Cerebellar cortex (tissue), 1 donor: ENCODE measurements around the gene CD24.

Experiments
- DNase-seq: peaks from one replicate; pipeline ENCODE4 v3.0.0-alpha.2; 2015; ENCODE audit warnings: low spot score

CD24 gene

DNA sequence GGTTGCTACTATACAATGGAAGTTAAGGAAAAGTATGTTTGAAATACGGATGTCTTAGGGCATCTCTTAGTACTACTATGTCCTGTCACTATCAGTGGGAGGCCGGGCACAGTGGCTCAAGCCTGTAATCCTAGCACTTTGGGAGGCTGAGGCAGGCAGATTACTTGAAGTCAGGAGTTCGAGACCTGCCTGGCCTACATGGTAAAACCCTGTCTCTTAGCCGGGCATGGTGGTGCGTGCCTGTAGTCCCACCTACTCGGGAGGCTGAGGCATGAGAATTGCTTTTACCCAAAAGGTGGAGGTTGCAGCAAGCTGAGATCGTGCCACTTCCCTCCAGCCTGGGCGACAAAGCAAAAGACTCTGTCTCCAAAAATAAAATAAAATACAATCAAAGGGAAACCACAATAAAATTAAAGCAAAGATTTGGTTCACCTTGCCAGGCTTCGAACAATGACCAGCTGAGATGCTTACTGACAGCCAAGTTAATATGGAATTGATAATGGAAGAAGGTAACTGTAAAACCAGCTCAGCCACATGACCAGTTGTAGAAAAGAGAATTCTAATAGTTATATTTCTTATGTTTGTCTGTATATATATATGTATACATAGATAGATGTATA lies 6.5 kb downstream of the CD24 start:
- no peak for DNase-seq

DNA sequence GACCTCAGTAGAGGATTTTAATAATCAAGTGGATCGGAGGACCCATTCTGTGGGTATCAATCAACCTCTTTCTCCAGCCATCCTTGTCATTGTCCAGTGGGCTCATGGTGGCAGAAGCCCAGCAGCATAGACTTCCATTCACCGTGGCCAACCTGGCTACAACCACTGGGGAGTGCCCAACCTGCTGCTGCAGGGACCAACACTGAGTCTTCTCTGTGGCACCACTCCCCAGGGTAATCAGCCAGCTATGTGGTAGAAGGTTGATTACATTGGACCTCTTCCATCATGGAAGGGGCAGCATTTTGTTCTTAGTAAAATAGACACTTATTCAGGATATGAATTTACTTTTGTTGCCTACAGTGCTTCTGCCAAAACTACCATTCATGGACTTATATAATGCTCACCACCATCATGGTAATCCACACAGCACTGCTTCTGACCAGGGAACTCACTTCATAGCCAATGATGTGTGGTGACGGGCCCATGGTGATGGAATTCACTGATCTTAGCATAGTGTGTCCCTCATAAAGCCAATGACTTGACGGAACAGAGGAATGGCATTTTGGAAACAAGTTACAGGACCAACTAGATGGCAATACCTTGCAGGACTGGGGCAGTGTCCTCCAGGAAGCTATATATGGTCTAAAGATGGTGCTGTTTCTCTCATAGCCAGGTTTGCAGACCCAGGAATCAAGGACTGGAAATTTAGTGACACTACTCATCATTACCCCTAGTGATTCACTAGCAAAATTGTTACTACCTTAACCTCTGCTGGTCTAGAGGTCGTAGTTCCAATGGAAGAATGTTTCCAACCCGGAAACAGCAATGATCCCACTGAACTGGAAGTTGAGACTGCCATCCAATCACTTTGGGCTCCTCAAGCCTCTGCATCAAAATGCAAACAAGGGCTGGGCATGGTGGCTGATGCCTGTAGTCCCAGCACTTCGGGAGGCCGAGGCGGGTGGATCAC lies 7.6 kb downstream of the CD24 start:
- DNase-seq = no peak

GRCh38 chr6:106966229-106966628 lies 8.3 kb downstream of the CD24 start:
- no peak for DNase-seq

- DNase-seq = no peak
These were observed 9.6 kb downstream of the CD24 start for GRCh38 chr6:106964954-106965353.

DNA sequence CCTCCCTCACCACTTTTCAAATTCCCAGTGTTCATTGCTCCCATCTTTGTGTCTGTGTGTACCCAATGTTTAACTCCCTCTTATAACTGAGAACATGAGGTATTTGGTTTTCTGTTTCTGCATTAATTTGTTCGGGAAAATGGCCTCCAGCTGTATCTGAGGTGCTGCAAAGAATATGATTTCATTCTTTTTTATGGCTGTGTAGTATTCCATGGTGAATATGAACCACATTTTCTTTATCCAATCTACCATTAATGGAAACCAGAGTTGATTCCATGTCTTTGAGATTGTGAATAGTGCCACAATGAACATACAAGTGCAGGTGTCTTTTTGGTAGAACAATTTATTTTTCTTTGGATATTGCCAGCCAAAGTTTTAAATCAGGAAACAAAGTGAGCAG lies 10.4 kb downstream of the CD24 start:
- no peak for DNase-seq

- DNase-seq = no peak
These were observed 11.0 kb downstream of the CD24 start for GRCh38 chr6:106963544-106963943.

DNA sequence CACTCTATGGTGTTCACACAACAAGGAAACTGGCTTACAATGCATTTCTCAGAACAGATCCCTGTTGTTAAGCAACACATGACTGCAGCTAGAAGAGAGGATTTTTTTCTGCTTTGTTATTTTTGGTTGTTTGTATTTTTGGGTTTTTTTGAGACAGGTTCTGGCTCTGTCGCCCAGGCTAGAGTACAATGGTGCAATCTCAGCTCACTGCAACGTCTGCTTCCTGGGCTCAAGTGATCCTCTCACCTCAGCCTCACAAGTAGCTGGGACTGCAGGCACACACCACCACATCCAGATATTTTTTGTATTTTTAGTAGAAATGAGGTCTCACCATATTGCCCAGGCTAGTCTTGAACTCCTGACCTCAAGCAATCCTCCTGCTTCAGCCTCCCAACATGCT lies 12.7 kb downstream of the CD24 start:
- DNase-seq = no peak

GRCh38 chr6:106961136-106961535 lies 13.4 kb downstream of the CD24 start:
- no peak for DNase-seq

GRCh38 chr6:106959985-106960384 lies 14.5 kb downstream of the CD24 start:
- DNase-seq = no peak

DNA sequence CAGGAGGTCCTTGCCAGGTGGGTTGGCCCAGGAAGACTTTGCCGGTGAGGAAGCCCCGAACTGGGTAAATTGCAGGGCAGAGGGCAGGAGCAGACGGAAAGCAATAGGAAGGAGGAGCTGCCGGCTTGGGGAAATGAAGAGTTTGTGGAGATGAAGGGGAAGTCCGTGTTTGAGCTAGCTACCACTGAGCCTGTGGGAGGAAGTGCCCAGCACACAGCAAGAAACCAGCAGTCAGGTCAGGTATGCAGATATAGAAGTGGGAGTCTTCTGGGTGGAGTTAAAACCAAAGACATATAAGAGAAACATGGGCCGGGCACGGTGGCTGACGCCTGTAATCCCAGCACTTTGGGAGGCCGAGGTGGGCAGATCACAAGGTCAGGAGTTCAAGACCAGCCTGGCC lies 34.7 kb downstream of the CD24 start:
- no peak for DNase-seq

GRCh38 chr6:106939208-106939607 lies 35.3 kb downstream of the CD24 start:
- DNase-seq = no peak

GRCh38 chr6:106927531-106928398 lies 46.8 kb downstream of the CD24 start:
- DNase-seq = no peak

DNA sequence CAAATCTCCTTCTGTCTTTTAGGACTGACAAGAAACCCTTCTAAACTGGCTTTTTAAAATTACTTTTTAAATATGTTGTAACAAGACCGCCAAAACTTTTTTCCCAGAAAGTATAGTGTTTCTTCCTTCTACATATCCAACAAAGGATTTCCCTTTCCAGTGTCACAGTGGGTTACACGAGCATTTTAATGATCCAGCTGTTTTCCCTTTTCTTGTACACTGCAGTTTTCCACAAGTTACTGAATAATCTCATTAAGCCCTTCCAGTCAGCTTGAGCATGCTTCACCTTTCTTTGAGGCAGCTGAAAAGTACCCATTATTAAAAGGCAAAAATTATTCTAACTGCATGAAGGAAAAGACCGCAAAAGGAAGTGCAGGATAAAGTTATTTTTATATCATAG lies 48.6 kb downstream of the CD24 start:
- no peak for DNase-seq

- DNase-seq = no peak
These were observed 49.6 kb downstream of the CD24 start for GRCh38 chr6:106924694-106925523.

DNA sequence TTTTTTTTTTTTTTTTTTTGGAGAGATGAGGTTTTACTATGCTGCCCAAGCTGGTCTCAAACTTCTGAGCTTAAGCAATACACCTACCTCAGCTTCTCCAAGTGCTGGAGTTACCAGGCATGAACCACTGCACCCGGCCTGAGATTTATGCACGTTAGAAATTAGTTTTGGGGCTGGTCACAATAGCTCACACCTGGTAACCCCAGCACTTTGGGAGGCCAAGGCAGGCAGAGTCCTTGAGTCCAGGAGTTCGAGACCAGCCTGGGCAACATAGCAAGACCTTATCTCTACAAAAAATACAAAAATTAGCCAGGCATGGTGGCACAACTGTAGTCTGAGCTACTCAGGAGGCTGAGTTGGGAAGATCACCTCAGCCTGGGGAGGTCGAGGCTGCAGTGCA lies 51.9 kb downstream of the CD24 start:
- no peak for DNase-seq
